Epithelial cell of prostate (primary cell): ENCODE measurements around the gene LEKR1.
A peak's percentile ranks its signal among the peaks of the same experiment; 100 is the strongest.
"Not testable (repeated sequence)": the region's sequence is repeated elsewhere in the genome, so short reads cannot be mapped to it uniquely, and the experiment has no call there.

Source experiments
- DNase-seq: peaks from one replicate; pipeline ENCODE4 v3.0.0-alpha.2; 2011; ENCODE audit warnings: low read depth, low spot score
- H3K27ac ChIP-seq: fragments of 450-650 bp; 2 replicates; pipeline ENCODE4 v1.5.1; 2017; ENCODE audit warnings: mild to moderate bottlenecking

Gene LEKR1

DNA sequence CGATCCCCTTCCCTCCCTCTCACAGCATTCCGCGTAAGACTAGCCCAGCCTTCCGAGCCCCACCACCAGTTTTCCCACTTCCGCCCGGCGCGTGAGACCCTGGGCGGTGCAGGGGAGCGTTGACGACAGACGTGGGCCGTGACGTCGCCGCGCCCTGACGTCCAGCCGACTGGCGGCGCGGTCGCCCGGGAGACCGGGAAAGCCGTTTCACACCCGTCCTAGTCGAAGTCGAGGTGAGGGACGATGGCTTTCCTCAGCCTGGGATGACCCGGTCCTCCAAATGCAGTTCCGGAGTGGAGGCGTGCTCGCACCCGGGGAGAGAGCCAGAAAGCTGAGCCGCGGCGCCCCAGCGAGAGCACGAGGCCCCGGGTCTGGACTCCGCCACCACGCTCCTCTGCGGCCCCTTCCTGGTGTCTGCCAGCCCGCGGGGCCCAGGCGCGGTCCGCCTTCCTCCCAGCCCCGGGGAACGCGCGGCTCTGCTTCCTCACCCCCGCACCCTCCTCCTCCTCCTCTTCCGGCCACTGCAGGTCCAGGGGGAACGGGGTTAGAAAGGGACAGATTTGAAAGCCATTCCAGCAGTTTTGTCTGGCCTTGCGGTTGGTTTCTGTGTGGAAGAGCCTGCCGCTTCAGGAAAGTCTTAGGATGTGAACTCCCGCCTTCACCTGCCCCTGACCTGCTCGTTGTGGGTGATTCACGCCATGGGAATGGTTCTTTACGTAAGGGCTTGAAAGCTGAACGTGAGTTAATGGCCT lies at the start of gene LEKR1:
LEKR1 (plus strand) TSS at position 210 of the 752 bp plus-strand sequence. CDS start 2,977 bp downstream, outside the sequence.
- H3K27ac ChIP-seq, result peak within 1 kb of the TSS; percentile 98
- peak; percentile 91 for DNase-seq

DNA sequence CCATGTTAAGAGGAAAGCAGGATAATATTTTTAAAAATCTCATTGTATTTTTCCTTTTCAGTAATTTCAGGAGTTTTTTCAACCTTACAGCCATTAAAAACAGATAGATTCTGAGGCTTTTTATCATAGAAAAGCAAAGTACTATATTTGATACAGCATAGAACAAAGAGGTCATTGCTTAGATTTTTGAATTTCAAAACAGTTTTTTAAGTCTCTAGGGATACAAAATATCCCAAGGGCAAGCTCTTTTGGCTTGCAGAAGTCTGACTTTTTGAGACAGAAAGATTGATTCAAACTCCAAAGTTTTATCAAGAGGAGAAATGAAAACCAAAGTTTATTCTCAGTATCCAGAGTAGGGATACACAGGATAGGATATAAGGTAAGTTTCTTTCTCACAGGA lies 49.3 kb upstream of the LEKR1 start:
- H3K27ac ChIP-seq, result no peak overlapping the region
- DNase-seq, result no peak

DNA sequence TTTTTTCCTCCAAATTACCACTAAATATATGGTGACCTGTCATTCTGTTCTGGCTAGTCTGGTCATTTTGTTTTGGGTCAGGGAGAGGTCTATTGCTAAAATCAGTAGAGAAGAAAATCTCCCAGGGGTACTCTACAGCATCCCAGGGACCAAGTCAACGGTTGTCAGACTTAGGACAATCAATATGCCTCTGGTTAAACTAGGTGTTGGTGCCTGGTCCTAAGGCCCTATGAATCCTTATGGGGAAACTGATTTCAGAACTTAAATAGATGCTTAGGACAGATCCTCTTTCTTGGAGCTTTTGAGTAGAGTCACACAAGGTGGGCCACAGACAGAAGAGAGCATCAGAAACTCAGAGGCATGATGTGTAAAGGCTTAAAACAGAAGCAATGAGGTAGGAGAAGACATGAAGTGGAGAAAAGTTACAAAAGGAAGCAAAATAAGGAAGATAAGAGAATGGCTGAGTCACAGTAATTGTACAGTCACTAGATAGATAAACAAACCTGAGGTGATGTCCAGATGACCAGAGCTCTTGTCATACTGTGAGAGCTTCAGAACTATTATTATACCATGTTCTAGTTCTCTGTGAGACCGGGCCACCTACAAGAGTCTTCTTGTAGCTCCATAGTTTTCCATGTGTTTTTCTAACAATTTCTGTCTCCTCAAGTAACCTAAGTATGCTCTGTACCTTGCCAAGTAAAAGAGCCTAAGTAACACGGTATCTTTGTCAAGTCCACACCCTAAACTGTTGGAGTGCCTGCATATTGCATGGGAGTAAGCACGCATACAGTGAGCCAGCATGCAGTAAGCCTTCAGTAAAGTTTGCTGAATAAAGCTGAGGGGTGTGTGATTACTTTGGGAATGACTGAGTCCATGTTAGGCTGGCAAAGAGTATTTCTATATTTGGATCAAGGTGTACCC lies 44.6 kb upstream of the LEKR1 start:
- peak overlapping the region; percentile 99 for H3K27ac ChIP-seq
- DNase-seq, result peak; percentile 67

DNA sequence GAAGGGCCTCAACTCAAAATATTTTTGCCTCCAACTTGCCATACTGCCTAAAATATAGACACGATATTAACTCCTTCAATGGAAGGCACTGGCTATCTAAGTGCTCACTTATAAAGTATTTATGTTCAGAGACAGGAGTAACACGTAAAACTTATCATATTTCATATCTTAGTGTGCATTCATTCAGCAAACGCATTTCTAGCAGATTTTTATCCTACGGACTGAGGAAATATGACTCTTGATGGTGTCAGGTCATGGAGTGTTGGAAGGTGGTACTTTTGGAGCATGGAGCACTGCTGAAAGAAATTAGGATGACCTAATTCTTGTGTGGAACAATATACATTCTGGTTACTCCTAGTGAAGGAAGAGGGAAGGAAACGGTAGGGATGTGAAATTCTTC lies 43.8 kb upstream of the LEKR1 start:
- no peak for DNase-seq
- H3K27ac ChIP-seq, result peak overlapping the region; percentile 99

DNA sequence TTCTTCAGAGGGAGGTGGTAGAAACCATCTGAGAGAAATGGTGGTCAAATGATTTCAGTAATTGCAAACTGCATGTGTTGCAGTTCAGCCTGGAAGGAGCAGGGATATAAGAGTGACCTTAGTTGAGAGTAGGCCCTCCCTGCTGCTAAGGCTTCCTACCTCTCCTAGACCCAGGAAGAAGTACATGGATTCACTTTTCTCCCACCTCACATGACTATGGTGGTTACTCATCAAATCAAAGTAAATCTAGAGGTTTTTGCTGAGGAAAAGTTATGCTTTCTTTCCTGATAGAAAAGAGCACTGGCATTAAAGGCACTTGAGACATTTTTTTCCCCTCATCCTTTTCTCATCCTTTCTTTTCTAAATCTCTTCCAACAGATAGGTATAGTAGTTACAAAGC lies 43.2 kb upstream of the LEKR1 start:
- H3K27ac ChIP-seq, result peak overlapping the region; percentile 99
- DNase-seq, result no peak

DNA sequence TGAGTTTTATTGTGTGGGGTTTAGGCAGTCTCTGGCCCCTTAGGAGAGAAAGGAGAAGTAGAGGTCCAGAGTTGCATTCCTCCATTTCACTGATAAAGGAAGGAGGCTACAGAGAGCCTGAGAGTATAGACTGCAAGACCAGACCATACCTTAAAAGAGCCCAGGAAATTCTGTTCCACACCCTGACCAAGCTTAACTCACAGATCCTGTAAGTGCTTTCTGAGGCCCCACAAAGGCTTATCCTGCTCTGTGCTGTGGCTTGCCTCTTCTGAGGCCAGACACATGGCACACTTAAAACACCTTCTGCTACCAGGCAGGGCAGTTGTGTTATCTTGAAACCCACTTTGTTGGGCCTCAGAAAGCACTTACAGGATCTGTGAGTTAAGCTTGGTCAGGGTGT lies 39.2 kb upstream of the LEKR1 start:
- peak overlapping the region; percentile 99 for H3K27ac ChIP-seq

DNA sequence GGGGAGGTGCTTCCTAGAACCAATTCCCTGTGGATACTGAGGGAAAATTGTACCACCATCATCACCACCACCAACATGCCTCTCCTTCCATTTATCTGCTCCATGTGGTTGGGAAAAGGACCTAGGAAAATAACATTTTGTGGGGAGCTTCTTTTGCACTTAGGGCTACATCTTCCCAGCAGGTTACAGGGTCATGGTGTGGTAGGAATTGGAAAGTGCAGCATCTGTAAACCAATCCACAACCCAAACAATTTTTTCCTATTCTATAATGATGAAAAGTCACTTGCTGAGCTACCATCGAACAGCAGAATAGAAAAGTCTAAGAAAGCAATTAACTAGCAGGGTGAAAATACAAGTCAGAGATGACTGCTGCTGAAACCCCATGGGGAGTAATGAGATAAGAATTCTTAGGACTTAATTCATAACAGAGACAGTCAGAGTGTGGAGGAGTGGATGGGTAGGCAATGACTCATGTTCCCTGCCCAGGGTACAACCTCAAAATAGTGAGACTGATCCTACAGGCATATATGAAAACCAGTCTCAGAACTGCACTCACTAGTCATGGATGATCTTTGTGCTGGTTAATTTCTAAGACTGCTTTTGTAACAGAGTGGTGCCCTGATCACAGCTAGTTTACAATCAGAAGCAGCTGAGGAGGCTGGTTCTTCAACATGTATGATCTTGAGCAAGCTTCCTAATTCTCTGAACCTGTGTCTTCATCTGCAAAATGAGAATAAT lies 38.1 kb upstream of the LEKR1 start:
- DNase-seq, result peak; percentile 95
- peak overlapping the region; percentile 99 for H3K27ac ChIP-seq

More for the DNA sequence above, 39.2 kb upstream of the LEKR1 start:
- DNase-seq, result no peak

DNA sequence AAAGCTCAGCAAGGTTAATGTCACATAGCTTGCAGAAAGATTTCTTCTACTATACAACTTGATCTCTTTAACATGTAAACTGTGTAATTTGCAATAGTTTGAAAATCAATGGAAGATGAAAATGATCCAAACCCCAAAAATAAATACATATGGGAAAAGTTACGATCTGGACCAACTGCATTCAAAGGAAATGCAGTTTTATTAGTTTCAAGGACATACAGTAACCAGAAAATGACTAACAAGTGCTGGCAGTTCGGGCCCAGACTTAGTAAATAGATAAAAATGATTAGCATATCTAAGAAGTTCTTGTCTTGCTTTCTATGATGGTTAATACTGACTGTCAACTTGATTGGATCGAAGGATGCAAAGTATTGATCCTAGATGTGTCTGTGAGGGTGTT lies 37.3 kb upstream of the LEKR1 start:
- peak overlapping the region; percentile 99 for H3K27ac ChIP-seq
- DNase-seq, result no peak

DNA sequence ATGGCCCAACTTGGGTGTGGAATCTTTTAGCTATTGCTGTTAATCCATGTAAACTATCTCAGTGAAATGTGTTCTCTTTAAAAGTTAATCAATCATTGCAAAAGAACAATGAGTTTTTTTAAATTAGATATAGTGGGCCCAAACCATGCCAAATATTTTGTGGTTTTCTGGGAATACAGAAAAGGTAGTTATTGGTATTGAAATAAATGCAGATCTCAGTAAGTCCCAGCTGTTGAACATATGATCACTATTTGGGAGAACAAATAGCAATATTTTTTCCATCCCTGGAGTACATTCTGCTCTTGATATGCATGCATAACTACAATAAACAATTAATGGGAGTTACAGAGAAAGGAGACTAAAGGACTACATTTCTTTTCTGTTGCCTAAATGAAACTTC lies 36.0 kb upstream of the LEKR1 start:
- no peak for DNase-seq
- H3K27ac ChIP-seq, result peak overlapping the region; percentile 99

DNA sequence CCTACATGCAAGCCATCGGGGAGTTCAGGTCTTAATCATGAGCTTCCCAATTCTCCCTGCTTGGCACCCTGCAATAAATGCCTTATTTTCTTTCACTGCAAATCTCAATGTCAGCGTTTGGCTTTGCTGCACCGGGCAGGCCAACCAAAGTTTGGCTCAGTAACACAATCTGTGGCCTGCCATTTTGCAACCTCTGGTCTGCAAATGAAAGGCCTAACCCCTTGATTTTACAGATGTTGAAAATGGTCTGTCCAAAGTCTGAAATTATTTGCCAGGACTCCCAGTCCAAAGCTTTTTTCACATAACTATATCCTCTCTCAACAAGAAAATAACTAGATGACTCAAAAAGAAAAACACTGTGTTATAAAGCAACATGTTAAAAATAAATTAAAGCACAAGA lies 34.0 kb upstream of the LEKR1 start:
- peak overlapping the region; percentile 99 for H3K27ac ChIP-seq
- DNase-seq, result no peak

DNA sequence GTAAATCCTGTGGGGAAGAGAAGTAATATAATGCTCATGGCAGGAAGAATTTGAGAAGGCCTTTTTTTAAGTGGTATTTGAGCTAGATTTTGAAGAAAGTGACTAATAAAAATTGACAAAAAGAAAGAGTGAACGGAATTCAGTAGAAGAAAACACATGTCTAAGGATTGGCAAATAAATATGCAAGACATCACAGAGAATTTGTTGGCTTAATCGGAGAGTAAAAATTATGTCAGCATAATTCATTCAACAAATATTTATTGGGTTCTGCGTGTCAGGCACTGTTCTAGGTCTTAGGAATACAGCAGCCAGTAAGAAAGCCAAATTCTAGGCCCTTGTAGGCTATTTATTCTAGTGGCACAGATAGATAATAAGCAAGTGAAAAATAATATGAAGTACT lies 33.6 kb upstream of the LEKR1 start:
- no peak for DNase-seq
- peak overlapping the region; percentile 99 for H3K27ac ChIP-seq

DNA sequence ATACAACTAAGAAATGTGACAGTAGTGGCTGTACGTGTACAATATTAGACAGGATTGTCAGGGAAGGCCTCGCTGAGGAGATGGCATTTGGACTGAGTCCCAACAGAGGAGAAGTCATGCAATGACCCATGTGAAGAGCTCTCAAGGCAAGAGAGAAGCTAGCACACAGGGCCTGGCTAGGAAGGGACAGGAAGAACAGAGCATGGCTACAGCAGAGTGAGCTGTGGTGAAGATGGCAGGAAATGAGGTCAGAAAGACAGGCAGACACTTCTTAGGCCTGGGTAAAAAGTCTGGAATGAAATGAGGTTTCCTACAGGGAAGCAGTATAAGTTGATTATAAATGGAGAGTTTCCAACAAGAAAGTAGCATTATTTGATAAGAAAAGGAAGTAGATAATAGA lies 33.2 kb upstream of the LEKR1 start:
- H3K27ac ChIP-seq, result peak overlapping the region; percentile 99
- no peak for DNase-seq

DNA sequence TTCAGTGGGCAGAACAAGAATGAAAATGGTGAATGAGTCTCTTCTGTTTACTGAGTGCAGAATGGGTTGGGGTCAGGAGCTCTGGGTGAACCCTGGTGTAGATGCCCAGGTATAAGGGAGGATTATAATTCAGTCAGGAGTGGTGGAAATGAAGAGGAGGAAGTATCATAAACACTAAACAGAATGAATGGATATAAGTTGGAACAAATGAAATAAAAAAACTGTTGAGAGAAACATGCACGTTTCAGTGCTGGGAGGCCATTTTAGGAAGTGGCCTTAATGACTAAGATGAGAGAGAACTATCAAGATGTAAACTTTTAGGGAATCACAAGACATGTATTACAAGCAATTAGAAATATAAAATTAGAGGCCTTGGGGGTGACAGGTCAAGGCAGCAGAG lies 32.8 kb upstream of the LEKR1 start:
- DNase-seq, result no peak
- H3K27ac ChIP-seq, result peak overlapping the region; percentile 99

DNA sequence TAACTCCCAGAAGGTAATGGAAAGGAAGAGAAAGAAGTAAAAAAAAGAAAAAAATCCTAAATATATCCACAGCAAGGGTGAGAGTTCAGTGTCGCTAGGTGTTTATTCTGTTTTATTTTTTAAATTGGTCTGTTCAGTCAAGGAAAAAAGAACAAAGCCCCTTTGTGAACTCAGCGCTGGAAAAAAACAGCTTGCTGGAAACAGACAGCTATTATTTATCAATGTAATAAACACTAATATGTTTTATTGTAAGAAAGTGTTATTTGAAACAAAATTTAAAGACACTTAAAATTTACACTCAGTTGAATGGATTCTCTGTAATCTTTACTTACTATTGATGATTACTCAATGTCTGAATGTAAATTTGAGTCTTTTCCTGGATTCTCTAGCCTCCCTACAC lies 32.3 kb upstream of the LEKR1 start:
- no peak for DNase-seq
- H3K27ac ChIP-seq, result peak overlapping the region; percentile 99

DNA sequence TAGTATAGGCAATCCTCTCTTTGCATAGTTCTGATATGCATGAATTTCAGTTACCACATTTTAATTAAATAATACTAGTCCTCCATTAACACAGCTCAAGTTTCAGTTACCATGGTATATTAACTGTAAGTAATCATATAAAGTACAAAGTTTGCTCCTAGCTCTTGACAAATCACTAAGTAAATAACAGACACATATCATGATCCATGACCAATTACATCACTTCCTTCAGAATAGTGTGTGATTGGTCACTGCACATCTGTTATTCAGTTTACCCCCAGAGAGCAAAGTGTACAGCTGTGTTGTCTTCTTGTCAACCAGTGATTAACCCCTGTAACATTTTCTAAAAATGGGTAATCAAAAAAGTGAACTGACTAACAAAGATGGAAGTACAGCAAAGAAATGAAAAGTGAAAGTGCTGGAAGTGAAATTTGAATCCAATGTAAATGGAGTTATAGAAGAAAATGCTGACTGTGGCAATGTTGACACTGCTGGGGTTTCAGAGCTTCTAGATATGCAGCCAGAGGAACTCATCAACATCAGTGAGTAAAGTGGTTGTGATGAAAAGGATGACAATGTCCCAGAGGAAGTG lies 30.2 kb upstream of the LEKR1 start:
- no peak for DNase-seq
- H3K27ac ChIP-seq, result peak overlapping the region; percentile 56

DNA sequence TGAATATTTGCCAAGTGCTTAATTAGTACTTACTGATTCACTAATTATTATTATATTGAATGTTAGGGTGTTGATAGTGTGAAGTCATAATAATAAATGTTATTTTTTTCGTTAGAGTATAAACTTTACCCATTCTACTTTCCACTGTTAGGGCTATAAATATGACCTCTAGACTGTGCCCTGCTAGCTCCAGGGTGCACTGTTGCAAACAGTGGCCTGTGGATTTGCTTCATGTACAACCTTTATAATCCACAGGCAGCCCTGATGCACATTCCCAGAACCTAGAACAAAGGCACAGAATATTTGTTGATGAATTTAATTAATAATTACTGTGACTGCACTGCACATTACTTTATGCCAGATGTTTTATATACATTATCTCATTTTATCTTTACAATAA lies 28.8 kb upstream of the LEKR1 start:
- H3K27ac ChIP-seq, result peak overlapping the region; percentile 56
- DNase-seq, result no peak

DNA sequence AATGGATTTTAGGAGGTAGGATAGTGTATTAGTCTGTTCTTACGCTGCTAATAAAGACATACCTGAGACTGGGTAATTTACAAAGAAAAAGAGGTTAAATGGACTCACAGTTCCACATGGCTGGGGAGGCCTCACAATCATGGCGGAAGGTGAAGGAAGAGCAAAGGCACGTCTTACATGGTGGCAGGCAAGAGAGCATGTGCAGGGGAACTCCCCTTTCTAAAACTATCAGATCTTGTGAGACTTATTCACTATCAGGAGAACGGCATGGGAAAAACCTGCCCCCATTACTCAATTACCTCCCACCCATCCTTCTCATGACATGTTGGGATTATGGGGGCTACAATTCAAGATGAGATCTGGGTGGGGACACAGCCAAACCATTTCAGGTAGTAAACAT lies 25.9 kb upstream of the LEKR1 start:
- DNase-seq, result not testable (repeated sequence)

DNA sequence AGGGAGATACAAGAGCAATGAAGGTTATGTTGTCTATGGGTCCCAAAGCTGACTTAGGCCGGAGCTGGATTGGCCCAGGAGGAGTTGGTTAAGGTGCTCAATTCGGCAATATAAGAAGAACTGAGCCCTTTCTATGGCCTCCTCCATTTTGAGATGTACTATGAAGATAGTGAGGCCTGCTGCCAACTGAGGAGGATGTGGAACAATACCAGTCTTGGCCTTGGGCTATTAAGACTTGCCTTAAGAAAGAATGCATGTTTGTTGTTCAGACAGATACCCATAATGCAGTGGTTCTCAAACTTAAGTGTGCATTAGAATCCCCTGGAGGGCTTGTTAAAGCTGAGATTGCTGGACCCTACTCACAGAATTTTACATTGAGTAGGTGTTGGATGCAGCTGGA lies 24.4 kb upstream of the LEKR1 start:
- DNase-seq, result no peak
- no peak overlapping the region for H3K27ac ChIP-seq

More for the DNA sequence above, 25.9 kb upstream of the LEKR1 start:
- H3K27ac ChIP-seq, result not testable (repeated sequence)

DNA sequence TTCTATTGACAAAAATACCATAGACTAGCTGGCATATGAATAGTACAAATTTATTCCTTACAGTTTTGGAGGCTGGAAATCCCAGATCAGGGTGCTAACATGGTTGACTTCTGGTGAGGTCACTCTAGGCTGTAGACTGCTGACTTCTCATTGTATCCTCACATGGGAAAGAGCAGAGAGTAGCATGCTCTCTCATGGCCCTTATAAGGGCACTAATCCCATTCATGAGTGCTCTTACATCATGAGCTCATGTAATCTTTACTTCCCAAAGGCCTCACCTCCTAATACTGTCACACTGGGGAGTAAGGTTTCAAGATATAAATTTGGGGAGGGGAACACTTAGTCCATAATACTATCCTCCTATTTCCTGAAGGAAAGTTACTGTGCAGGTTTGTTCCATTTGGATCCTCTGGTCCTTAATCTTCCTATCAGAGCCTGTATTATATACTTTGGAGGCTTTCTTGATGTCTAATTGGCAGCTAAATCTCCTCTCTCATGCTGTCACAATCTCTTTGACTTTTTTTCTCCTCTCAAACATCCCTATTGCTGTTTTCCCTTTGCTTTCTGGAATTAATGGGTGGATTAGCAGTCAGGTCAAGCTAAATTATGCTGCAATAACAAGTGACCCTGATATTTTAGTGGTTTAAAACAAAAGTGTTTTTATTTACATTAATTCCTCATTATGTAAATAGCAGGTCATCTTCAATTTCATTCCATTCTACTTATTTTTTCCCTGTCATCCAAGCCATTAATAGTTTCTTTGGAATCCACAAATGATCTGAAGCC lies 23.1 kb upstream of the LEKR1 start:
- DNase-seq, result no peak
- H3K27ac ChIP-seq, result peak overlapping the region; percentile 27
